Testis (tissue), 3 donors: ENCODE data around the gene MIB2. TPM values are rescaled to one million over a fixed set of nuclear protein-coding genes. Genes with fewer than 3 reads are reported as not detected.

Experiments
- DNase-seq: peaks from one replicate; pipeline ENCODE4 v3.0.0-alpha.2; 2019
- H3K27ac ChIP-seq, 2 donors: fragments of 200-600 bp; sonication (generic); one replicate each; pipeline ENCODE4 v1.5.1; 2019
- H3K27me3 ChIP-seq: fragments of 200-600 bp; sonication (generic); one replicate; pipeline ENCODE4 v1.5.1; 2019
- H3K36me3 ChIP-seq: fragments of 200-600 bp; sonication (generic); one replicate; pipeline ENCODE4 v1.5.1; 2017; ENCODE audit warnings: low read depth; ENCODE audit errors: missing control alignments
- H3K4me1 ChIP-seq: fragments of 200-600 bp; sonication (generic); one replicate; pipeline ENCODE4 v1.5.1; 2019
- H3K4me3 ChIP-seq, 2 donors: fragments of 200-600 bp; sonication (generic); one replicate each; pipeline ENCODE4 v1.5.1; 2017 to 2019
- H3K9me3 ChIP-seq: fragments of 200-600 bp; sonication (generic); one replicate; pipeline ENCODE4 v1.5.1; 2017
- POLR2A ChIP-seq: fragments of 450-650 bp; IDR thresholded peaks from one replicate; pipeline ENCODE4 v1.6.1; 2017; ENCODE audit warnings: antibody characterized with exemption, mild to moderate bottlenecking, moderate library complexity
- WGBS, 2 donors: methylation state at CpG; one replicate each; pipeline ENCODE4 v1.1.5; 2018; 5-methylcytosine and 5-hydroxymethylcytosine counted together
- intact Hi-C: fragments of 100-400 bp; cut with DNase I; formaldehyde crosslinking; loops from one replicate; pipeline ENCODE4 v1.15.1; 2023; ENCODE audit warnings: low total_unique reads
- polyA plus RNA-seq: library from polyadenylated mRNA; stranded (reverse); fragments of 350-450 nt; fragmentation: Illumina TruSeq; extraction: RNeasy Lipid Tissue Mini Kit (QIAGEN cat#74804); gene quantifications from one replicate; pipeline ENCODE4 v1.2.3, GENCODE V29; 2014; ENCODE audit warnings: low read depth, low replicate concordance; ENCODE audit not compliant: insufficient read depth
- total RNA-seq, 2 donors: library from RNA; depleted of rRNA; stranded (reverse); fragments of >200 nt; gene quantifications; one replicate each; pipeline ENCODE4 v1.2.3, GENCODE V29; 2016
- TF ChIP-seq, protein P1 (sequence below), 3 experiments: fragments of 450-650 bp in 2 of 3; fragments of 200-600 bp in 1 of 3; sonication (generic) in 1 of 3; IDR thresholded peaks; one replicate each; pipeline ENCODE4 v1.5.1; 2016 to 2019; ENCODE audit warnings: antibody characterized with exemption in 3 of 3, mild to moderate bottlenecking in 2 of 3, moderate library complexity in 1 of 3

Gene MIB2
- total and polyA plus RNA-seq, 3 donors from 2014 or later: 38.7 to 172 (median 154) TPM

DNA sequence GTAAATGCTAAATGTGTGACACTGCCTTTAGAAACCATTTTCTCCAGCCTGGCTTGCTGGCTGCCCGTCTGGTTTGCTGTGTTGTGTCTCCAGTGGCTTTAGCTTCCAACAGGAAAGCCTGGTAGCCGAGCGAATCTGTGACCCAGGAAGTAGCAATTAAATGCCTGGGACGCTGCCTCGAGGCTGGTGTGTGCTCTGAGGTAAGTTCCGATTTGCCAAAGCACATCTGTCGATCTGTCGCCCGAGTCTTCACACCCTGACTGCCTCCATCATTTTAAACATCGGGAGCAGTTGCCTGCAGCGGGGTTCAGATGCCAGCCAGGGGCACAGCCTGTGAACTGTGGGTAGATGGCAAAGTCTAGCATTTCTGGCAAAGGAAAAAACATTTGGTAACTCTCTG is 2.2 kb downstream of the MIB2 start:
- no peak for TF ChIP-seq POLR2A
- TF ChIP-seq, protein P1, sequence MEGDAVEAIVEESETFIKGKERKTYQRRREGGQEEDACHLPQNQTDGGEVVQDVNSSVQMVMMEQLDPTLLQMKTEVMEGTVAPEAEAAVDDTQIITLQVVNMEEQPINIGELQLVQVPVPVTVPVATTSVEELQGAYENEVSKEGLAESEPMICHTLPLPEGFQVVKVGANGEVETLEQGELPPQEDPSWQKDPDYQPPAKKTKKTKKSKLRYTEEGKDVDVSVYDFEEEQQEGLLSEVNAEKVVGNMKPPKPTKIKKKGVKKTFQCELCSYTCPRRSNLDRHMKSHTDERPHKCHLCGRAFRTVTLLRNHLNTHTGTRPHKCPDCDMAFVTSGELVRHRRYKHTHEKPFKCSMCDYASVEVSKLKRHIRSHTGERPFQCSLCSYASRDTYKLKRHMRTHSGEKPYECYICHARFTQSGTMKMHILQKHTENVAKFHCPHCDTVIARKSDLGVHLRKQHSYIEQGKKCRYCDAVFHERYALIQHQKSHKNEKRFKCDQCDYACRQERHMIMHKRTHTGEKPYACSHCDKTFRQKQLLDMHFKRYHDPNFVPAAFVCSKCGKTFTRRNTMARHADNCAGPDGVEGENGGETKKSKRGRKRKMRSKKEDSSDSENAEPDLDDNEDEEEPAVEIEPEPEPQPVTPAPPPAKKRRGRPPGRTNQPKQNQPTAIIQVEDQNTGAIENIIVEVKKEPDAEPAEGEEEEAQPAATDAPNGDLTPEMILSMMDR (IDR thresholded peaks at IDR 0.05): no peak
- Histone ChIP-seq H3K4me1 (peaks cover 19% of the 10 kb centered on the region), H3K36me3 (no peaks in the 10 kb centered on the region), H3K27ac (no peak overlapping the region), H3K9me3 (no peaks in the 10 kb centered on the region), H3K4me3 (no peak overlapping the region), H3K27me3 (no peaks in the 10 kb centered on the region)
- intact Hi-C loops: no loop called here
- DNase-seq: no peak
- WGBS, 2 donors: 87 to 92% methylated on average over 11 of the region's 11 CpGs

GRCh38 chr1:1617925-1618324 is 2.6 kb downstream of the MIB2 start:
- Histone ChIP-seq H3K36me3 (no peaks in the 10 kb centered on the region), H3K4me1 (peaks cover 19% of the 10 kb centered on the region), H3K27me3 (no peaks in the 10 kb centered on the region), H3K4me3 (no peak overlapping the region), H3K27ac (no peak overlapping the region), H3K9me3 (no peaks in the 10 kb centered on the region)
- WGBS, 2 donors: 87 to 90% methylated on average over 6 of the region's 6 CpGs
- TF ChIP-seq, protein P1 (IDR thresholded peaks at IDR 0.05): no peak
- TF ChIP-seq POLR2A: no peak
- no peak for DNase-seq
- intact Hi-C loops: no loop called here

GRCh38 chr1:1618396-1619068 is 3.2 kb downstream of the MIB2 start:
- H3K27ac ChIP-seq: no peak overlapping the region
- 90 to 100% methylated on average over 1 to 9 of the region's 9 CpGs for WGBS, 2 donors
- H3K4me3 ChIP-seq: no peak overlapping the region
- intact Hi-C loops: no loop called here
- no peak for DNase-seq
- H3K9me3 ChIP-seq: no peaks in the 10 kb centered on the region
- H3K36me3 ChIP-seq: no peaks in the 10 kb centered on the region
- no peaks in the 10 kb centered on the region for H3K27me3 ChIP-seq
- H3K4me1 ChIP-seq: peaks cover 15% of the 10 kb centered on the region
- TF ChIP-seq POLR2A: no peak
- TF ChIP-seq, protein P1 (IDR thresholded peaks at IDR 0.05): no peak

GRCh38 chr1:1619917-1620361 is 4.6 kb downstream of the MIB2 start:
- Histone ChIP-seq H3K4me3 (no peak overlapping the region), H3K27me3 (no peaks in the 10 kb centered on the region), H3K27ac (no peak overlapping the region), H3K9me3 (no peaks in the 10 kb centered on the region), H3K4me1 (peaks cover 11% of the 10 kb centered on the region), H3K36me3 (no peaks in the 10 kb centered on the region)
- DNase-seq: no peak
- 65 to 73% methylated on average over 4 to 14 of the region's 14 CpGs for WGBS, 2 donors
- intact Hi-C loops: no loop called here
- TF ChIP-seq, protein P1 (IDR thresholded peaks at IDR 0.05): no peak
- no peak for TF ChIP-seq POLR2A
